Fibroblast of pulmonary artery (primary cell): ENCODE data around the gene PHAF1.

Experiments used
- DNase-seq: peaks from one replicate; pipeline ENCODE4 v3.0.0-alpha.2; 2010; ENCODE audit warnings: low read depth
- H3K4me3 ChIP-seq: replicated peaks from 2 replicates; pipeline ENCODE4 v1.5.1; 2011; ENCODE audit warnings: low read depth, mild to moderate bottlenecking, control low read depth, low read length, moderate library complexity
- TF ChIP-seq, protein P1 (sequence below): IDR thresholded peaks from 2 replicates; pipeline ENCODE4 v1.5.1; 2011; ENCODE audit warnings: mild to moderate bottlenecking, control low read depth, low read length, inconsistent platforms; ENCODE audit errors: missing control alignments

Gene PHAF1

DNA sequence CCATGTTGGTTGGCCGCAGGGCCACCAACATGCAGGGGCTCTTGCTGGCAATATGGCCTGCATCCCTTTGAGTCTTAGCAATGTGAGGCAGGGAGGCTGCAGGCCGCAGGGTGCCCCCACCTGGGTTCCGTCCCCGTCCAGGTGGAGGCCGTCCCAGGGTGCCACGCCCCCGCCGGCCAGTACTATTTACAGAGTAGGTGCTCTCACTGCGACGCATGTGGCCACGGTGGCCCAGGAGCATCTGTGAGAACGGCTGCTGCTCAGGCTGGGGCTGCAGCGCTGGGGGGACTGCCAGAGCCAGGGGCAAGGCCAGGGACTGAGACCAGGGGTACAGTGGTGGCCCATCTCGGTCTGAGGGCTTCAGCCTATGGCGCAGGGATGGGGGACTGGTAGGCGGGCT lies 70.4 kb downstream of the PHAF1 start:
- DNase-seq: no peak
- no peak overlapping the region for H3K4me3 ChIP-seq
- TF ChIP-seq, protein P1, sequence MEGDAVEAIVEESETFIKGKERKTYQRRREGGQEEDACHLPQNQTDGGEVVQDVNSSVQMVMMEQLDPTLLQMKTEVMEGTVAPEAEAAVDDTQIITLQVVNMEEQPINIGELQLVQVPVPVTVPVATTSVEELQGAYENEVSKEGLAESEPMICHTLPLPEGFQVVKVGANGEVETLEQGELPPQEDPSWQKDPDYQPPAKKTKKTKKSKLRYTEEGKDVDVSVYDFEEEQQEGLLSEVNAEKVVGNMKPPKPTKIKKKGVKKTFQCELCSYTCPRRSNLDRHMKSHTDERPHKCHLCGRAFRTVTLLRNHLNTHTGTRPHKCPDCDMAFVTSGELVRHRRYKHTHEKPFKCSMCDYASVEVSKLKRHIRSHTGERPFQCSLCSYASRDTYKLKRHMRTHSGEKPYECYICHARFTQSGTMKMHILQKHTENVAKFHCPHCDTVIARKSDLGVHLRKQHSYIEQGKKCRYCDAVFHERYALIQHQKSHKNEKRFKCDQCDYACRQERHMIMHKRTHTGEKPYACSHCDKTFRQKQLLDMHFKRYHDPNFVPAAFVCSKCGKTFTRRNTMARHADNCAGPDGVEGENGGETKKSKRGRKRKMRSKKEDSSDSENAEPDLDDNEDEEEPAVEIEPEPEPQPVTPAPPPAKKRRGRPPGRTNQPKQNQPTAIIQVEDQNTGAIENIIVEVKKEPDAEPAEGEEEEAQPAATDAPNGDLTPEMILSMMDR: no peak

DNA sequence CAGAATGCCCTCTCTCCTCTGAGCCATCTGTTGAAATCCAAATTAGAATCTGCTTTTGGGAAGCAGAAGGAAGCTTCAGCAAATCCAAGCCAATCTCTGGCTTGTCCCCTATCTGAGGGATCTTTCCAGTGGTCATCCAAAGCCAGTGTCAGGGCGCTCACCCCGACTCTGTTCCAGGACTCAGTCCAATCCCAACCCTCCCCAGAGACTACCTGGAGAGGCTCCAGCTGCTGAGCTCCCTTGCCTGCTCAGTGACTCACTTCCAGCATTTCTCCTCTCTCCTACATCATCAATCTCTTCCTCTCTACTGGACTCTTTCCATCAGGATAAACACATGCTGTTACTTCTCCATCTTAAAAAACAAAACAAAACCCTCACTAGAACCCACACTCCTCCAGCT lies 71.6 kb downstream of the PHAF1 start:
- H3K4me3 ChIP-seq: peak overlapping the region; percentile 24
- TF ChIP-seq, protein P1: no peak
- peak; percentile 91 for DNase-seq

DNA sequence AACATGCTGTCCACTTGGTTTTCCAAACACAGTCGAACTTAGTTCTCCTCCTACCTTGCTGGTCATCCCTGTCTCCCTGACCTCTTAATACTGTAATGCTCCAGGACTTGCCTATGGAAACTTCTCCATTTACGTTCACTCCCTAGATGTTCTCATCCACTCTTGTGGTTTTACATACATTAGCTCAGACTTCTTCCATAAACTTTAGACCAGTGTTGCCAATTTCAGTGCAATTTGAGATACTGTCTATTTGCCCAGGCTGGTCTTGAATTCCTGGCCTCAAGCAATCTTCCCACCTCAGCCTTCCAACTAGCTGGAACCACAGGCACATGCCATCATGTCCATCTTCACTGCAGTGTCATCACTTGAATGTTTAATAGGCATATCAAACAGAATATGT lies 72.5 kb downstream of the PHAF1 start:
- no peak overlapping the region for H3K4me3 ChIP-seq
- no peak for DNase-seq
- TF ChIP-seq, protein P1: no peak

DNA sequence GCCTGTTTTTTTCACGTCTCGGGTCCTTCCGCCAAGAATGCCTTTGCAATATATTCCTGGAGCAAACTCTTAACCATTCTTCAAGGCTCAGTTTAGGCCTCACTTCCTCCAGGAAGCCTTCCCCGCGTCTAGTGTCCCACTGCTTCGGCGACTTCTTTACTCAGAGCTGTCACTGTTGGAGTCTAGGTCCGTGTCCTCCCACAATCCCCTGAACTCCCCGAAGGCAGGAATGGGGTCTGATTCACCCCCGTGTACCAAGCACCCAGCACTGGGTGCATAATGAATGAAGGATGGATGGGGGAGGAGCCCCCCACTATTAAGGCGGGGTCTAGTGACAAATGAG lies 73.5 kb downstream of the PHAF1 start:
- H3K4me3 ChIP-seq: peak overlapping the region; percentile 71
- TF ChIP-seq, protein P1: no peak
- no peak for DNase-seq

DNA sequence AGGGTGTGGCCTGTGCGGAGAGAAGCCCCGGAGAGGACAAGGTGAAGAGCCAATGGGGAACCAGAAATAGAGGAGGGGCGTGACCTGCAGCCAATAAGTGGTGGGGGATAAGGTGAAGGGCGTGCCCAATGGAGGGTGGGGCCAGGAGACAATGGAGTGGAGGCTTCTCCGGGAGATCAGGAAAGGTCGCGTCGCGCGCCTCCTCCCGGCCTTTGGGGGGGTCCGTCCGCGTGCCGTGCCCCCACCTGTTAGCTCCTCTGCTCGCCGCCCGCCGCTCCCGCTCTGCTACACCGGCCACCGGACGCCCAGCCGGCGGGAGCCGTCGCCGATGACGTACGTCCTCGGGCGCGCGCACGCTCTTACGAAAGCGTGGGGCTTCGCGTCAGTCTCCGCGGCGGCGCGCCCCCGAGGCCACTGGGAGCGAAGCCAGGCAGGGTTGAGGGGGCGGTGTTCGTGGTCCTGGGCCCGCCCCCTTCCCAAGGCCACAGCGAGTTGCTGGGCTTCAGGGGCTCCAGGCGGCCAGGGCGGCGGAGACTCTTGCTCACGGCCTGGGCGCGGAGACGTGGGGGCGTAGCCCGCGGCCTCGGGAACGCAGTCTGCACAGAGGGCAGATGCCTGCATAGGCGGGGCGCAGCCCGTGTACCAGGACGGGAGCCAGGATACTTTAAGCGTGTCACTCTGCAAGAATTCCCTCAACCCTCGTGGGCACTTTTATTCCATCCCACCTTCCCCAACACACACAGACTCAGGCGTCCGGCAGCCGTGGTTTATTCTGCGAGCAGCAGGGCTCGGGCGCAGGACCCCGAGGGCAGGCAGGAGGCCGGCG lies 74.1 kb downstream of the PHAF1 start, which contains the start of gene MATCAP1:
Gene MATCAP1 (minus strand): TSS at position 337 of the 826 bp plus-strand sequence. CDS start 3,353 bp downstream, outside the sequence.
- H3K4me3 ChIP-seq: peak within 1 kb of the TSS; percentile 71
- TF ChIP-seq, protein P1: no peak
- DNase-seq: peak; percentile 98

DNA sequence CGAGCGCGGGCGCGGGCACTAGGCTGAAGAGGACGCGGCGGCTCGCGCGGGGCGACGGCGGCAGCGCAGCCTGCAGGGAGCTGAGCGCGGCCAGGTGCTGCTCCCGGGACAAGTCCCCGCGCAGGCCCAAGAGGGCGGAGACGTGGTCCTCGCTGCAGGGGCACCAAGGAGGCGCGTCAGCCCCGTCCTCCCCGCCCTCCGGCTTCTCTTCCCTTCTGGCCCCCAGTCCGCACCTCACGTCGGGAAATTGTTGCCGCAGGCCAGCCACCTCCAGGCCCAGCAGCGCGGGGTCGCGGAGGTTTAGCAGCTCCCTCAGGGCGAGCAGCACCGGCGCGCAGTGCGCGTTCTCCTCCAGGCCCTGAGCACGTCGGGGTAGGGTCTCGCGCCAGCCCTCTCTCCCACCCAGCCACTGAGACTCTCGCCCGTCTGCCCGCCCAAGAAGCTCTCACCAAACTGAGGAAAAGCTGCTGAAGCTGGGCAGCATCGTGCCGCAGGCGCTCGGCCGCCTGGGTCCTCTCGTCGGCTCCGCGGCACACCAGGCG lies 74.8 kb downstream of the PHAF1 start:
- TF ChIP-seq, protein P1: no peak
- DNase-seq: no peak
- peak overlapping the region; percentile 71 for H3K4me3 ChIP-seq
